ENCODE measurements around the gene KRT13. TPM values are rescaled to one million over a fixed set of nuclear protein-coding genes. Genes with fewer than 3 reads are reported as not detected.

The KRT13 gene
- total and polyA plus RNA-seq, 9 of the 15 experiments (the other 6 are each of a cell fraction or from before 2014, with no cell fraction given) = 0.11 to 1.1 (median 0.24) TPM; not detected in 3

- TF ChIP-seq ZBTB40 (IDR thresholded peaks at IDR 0.05) (no peak), ZBTB40 (CRISPR knock-in tag; IDR thresholded peaks at IDR 0.05) (no peak), MCM2 (IDR thresholded peaks at IDR 0.05; ENCODE audit: low read depth) (no peak), SRSF3 (IDR thresholded peaks at IDR 0.05; ENCODE audit: insufficient read depth, low read length) (no peak), SMC3 (conservative IDR thresholded peaks at IDR 0.05; ENCODE audit: insufficient read depth, low read depth, low read length) (no peak), ZBTB17 (CRISPR knock-in tag; IDR thresholded peaks at IDR 0.05) (no peak), NR2C2 (CRISPR knock-in tag; IDR thresholded peaks at IDR 0.05) (no peak), NR2C2 (tag; IDR thresholded peaks at IDR 0.05) (no peak)
Measured at GRCh38 chr17:41535764-41536481, 30.5 kb upstream of the KRT13 start (continued).
